Fibroblast of lung (primary cell): ENCODE data around the gene ITGB8.

ENCODE experiments used
- CTCF ChIP-seq, 2 donors: IDR thresholded peaks in 1 of 2; conservative IDR thresholded peaks in 1 of 2; 1 replicate in 1 of 2; 2 replicates in 1 of 2; pipeline ENCODE4 v1.5.1; 2011 to 2012; ENCODE audit warnings: low read length in 2 of 2, control low read depth in 1 of 2, inconsistent platforms in 1 of 2, low read depth in 1 of 2, mild to moderate bottlenecking in 1 of 2
- EZH2 ChIP-seq: IDR thresholded peaks from 2 replicates; pipeline ENCODE4 v1.5.1; 2012; ENCODE audit warnings: low read length, control low read depth, mild to moderate bottlenecking; ENCODE audit errors: missing control alignments

DNA sequence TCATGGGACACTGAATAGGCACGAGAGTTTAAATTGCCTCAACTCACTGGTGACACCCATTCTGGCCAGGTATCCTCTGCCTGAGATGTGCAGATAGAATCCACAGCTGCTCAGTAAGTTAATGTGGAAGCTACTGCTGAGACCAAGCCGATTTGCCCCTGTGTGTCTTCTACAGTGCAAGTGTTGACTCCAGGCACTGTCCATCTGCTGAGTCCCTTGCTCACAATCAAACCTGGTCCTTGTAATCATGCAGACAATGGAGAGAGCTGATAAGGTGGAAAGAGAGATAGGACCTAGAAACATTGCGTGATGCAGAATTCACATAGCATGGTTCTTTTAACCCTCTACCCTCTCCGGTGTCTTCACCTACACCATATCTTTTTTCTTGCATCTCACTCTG lies 101.4 kb downstream of the ITGB8 start:
- TF ChIP-seq EZH2: no peak
- TF ChIP-seq CTCF (conservative IDR thresholded peaks at IDR 0.05 in 1 of 2, IDR thresholded peaks at IDR 0.05 in 1 of 2; ENCODE audit: low read depth in 1 of 2, low read length in 2 of 2): no peak
